Measurements from ENCODE around the gene SOCS3.

Gene SOCS3

DNA sequence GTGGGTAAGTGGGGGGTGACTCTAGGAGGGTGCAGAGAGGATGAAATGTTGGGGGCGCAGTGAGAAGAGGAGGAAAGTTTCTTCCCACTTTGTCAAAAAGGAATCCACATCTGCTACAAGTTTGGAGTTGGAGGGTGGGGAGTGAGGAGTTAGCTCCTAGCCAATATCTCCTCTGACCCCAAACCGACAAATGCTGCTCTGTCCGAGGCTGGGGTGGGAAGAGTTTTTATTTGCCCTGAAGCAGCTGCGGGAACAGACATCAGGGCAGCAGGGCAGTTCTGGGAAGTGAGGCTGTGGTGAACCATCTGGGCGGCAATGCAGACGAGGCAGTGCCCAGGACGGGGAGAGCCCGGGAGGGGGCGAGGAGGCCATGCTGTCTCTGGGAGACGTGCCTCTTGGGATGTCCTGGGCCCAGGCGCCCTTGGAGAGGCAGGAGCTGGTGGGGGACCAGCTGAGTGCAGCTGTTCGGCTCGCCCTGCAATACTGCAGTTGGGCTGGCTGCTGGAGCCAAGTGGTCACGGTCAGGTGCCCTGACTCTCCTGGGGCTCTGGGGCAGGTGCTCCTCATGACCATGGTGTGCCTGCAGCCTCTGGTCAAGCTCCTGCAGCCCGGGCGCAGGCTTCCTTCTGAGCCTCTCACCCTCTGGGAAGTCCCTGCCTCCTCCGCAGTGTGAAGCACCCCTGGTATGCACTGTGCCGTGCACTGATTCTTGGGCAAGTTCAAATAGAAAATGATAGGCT is 6.4 kb upstream of the SOCS3 start:
- no peak for DNase-seq

DNA sequence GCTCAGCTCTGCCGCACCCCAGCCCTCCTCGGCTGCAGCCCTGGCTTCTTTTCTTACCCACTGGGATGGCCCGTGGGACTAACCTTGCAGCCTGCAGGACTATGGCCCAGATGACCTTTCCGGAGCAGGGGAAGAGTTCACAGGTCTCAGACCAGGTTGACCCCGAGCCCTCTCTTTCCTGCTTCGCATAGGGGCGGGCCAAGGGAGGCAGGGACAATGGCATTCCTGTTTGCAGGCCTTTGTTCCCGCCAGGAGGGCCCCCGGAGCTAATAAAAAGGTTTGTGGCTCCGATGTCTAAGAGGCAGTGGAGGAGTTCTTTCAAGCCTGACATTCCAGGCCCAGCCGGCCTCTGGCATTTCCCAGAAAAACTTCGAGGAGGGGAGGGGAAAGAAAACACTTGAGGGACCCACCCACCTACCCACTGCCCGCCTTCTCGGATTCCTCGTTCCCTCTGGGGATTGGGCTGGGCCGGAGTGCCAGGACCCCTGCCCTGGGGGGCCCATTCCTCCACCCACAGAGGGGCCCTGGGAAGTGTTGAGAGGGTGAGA is 5.8 kb upstream of the SOCS3 start:
- no peak for DNase-seq

DNA sequence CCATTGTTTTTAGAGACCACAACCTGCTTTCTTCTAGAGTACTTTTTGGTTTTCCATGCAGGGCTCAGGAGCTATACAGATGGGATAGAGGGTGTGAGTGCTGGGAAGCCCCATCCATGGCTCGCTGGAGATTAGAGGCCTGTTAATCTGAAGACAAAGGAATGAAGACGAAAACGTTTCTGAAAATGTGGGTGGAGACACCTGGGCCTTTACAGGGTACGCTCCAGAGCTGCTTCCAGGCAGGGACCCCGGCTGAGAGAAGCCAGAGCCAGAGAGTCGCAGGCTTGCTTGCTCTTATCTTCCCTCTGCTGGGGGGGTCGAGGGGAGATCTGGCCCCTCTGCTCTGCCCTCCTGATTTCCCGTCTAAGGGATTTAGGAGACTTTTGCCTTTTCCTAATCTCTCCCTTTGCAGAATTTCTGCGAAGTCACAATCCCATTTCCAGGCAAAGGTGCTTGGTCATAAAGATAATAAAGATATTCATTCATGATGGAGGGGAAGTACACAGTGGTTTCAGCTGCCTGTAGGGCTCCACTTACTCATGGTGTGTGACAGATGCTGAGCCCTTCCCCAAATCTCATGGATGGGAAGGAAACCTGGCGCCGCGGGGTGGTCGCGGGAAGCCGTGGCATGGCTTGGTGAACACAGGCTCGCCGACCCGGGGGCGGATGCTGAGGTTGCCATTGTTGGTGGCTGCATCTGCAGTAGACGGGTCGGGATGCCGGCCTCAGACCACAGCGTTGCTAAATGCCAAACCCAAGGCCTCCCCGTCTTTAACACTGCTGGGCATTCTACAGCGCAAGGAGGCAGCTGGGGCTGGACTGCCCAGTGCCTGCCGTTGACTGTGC is 4.8 kb upstream of the SOCS3 start:
- no peak for DNase-seq

DNA sequence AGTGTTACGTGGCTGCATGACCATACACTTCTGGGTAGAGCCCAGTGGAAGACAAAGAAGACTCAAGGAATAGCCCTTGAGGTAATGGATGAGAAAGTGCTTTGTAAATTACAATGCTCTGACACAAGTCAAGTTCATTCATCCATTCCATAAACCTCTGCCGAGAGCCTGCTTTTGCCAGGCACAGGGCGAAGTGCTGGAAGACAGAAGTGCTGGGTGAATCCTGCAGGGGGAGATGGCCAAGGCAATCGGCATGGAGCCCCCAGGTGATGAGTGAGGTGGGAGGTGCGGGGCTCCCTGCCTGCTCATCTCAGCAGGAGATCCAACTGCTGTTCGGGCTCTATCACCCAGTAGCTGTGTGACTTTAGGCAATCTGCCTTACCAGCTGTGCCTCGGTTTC is 2.8 kb upstream of the SOCS3 start:
- DNase-seq: no peak

DNA sequence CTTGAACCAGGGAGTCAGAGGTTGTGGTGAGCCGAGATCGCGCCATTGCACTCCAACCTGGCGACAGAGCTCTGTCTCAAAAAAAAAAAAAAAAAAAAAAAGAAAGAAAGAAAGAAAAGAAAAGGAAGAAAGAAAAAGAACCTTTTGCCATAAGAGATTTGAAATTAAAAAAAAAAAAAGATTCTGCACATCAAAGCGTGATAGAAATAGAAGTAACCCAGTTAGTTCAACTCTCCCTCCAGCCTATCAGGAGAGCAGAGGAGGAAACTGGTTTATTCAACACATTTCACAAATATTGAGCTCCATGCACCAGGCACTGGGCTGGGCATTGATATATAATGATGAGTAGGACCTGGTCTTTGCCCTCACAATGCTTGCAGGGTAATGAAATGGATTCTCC is 2.4 kb upstream of the SOCS3 start:
- DNase-seq: no peak

DNA sequence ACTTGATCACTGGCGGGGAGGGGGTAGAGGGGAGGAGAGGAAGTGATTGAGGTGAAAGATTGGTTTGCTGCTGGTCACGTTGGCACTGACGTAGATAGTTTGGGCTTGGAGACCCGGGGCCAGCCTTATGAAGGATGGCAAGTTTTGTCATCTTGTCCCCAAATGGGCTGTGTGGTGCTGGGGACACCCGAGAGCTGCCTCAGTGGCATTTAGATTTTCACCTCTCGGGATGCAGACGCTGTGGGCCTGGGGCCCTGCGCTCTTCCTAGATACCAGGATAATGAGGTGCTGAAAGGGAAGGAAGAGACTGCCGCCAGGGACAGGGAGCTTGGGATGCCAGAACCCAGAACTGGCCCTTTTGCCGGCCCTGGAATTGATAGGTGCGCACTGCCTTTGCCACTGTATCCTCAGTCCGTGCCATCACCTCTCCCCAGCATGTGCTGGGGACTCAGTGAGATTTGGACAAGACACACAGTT is 1.4 kb upstream of the SOCS3 start:
- DNase-seq: no peak

DNA sequence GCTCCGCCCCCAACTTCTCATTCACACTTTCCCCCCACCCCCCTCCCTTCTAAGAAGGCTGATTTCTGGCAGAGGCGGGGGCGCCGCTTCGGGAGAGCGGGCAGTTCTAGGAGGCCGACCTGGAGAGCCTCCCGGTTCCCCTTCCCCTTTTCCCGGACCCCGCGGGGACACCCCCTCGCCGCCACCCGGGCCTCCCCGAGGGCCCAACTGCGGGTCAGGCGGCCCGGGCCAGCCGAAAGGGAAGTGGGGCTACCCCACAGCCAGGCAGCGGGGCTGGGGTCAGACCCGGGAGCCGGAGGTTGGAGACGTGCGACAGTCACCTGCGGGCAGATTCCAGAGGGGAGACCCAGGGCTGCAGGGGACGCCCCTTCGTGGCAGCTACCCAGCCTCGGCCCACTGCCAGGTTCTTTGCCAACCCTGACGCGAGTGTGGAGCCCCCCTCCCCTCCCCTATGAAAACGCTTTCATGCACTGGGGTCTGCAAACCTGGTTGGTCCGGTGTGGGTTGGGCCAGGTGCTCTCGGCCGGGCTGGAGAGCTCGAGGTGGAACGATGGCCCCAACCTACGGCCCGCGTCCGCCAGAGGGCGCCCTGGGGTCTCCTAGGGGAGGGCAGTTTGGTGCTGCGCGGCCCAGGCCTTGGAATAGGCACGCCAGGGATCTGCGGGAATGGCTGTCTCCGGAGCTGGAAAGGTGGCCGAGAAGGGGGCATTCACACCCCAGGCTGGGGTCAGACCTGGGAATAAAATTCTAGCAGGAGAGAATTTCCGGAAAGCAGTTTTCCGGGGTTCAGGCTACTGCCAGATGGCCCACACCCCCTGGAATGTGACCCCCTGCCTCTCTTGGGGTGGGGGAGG is 721 bp upstream of the SOCS3 start:
- peak; percentile 77 for DNase-seq

DNA sequence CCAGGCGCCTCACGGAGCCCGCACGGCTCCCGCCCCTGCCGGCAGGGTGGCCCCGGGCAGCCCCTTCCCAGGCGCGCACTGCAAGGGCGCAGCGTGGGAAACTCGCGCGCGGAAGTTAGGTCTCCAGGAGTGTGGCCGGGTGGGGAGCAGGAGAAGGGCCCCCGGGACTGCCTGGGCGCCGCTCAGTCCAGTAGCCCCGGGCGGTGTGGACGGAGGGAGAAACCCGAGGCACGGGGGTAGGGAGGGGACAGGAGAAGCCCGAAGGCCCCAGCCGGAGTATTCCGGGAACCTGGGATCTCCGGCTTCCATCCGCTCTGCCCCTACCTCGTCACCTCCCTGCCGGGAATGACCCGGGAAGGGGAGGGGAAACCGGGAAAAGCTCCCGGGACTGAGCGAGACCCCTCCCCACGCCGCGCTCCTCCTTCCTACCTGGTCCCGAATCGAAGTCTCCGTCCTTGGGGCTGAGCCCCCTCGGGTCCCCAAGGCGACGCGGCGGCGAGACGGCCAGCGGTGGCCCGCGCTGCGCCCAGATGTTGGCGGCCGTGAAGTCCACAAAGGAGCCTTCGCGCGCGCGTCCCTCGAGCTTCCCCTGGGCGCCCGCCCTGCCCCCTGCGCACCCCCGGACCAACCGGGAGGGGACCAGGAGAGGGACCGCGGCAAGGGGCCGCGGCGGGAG is 418 bp downstream of the SOCS3 start:
- DNase-seq: no peak

DNA sequence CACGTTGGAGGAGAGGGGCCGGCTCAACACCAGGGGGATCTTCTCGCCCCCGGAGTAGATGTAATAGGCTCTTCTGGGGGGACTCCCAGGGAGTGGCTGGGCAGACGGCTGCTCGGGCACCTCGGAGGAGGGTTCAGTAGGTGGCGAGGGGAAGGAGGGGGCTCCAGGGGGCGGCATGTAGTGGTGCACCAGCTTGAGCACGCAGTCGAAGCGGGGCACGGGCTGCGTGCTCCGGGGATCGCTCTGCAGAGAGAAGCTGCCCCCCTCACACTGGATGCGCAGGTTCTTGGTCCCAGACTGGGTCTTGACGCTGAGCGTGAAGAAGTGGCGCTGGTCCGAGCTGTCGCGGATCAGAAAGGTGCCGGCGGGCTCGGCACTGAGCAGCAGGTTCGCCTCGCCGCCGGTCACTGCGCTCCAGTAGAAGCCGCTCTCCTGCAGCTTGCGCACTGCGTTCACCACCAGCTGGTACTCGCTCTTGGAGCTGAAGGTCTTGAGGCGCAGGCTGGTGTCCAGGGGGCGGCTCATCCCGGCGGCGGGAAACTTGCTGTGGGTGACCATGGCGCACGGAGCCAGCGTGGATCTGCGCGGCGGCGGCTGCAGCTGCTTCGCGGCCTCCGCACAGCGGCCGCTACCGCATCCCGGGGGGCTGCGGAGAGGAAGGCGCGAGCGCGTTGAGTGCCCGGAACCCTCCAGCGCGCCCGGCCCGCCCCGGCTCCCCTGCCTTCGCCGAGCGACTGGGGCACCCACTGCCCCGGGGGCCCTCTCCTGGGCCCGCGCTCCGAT is 1.1 kb downstream of the SOCS3 start:
- DNase-seq: no peak

DNA sequence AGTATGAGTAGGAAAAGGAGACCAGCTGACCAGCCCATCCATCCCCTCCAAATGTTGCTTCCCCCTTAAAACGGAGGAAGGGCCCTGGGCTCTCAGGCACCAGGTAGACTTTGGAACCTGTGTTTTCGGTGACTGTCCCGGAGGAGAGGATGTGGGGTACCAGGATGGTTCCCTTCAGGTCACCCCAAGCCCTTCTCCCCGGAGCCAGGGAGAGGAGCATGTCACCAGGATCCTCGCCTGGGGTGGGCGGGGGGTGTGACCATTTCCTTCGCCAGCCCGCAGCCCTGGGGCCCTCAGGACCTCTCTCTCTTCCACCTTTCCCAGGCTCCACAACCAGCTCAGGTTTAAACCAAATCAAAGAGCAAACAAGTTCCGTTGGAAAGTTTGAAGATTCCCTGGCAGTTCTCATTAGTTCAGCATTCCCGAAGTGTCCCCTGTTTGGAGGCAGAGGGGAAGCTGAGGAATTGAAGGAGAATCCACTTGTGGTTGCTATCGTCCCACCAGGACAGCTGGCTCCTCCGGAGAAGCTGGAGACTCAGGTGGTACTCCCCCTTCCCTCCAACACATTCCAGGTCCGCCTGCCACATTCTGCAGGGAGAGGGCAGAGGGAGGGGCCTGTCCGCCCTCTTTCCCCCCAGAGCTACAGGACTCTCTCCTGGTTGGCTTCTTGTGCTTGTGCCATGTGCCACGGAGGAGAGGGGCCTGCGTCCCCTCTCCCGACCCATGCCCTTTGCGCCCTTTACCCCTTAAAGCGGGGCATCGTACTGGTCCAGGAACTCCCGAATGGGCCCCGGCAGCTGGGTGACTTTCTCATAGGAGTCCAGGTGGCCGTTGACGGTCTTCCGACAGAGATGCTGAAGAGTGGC is 2.0 kb downstream of the SOCS3 start:
- DNase-seq: no peak

DNA sequence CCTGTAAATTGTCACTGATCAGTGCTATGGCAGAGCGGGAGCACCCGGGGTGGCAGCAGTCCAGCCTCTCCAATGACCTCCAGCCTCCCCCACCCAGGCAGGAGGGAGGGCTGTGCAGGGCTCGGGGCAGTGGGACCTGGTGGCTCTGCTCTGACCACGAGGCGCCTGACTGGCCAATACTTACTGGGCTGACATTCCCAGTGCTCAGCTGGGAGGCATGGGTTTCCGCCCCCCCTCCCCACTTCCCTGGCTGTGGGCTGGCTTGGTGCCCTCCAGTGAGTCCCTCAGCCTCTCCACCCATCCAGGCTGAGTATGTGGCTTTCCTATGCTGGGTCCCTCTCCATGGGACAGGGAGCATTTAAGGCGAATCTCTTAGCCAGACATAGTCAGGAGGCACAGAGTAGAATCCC is 2.7 kb downstream of the SOCS3 start:
- no peak for DNase-seq

DNA sequence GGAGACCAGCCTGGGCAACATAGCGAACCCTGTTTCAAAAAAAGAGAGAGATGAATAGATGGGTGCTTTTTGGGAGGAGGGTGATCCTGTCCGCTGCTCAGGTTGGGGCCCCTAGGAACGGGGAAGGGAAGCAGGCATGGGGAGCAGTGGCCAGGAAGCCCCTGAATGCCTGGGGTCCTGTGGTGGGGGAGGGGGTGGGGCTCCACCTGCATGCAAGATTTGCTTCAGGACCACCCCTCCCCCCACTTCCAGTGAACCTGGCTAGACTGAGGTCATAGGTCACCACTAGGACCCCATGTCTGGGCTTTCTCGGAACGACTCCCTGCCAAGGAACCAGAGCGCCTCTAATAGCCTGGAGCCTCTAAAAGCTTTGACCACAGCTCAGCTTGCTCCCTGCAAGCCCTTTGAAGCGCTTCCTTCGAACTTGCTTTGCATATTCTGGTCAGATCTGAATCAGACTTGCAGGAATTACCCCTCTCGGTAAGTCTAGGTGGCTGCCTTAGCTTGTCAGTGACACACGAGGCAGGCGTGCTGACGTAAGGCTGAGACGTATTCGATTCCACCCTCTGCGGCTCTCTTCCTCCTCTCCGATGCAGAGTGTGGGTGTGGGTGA is 3.7 kb downstream of the SOCS3 start:
- DNase-seq: no peak

DNA sequence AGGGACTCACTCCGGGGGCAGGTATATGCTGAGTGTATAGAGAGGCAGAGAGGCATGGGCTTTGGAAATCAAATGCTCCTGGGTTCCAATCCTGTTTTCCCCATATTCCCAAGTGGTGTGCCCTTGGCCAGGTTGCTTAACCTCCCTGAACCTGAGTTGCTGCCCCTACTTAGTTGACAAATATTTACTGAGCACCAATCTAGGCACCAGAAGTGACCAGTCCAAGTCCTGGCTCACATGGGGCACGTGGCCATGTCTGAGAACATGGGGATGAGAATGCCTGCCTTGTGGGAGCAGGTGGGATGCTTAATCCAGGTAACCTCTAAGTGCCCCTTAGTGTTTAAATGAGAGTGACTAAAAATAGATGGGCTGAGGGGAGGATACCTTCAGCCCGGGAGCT is 4.2 kb downstream of the SOCS3 start:
- no peak for DNase-seq

DNA sequence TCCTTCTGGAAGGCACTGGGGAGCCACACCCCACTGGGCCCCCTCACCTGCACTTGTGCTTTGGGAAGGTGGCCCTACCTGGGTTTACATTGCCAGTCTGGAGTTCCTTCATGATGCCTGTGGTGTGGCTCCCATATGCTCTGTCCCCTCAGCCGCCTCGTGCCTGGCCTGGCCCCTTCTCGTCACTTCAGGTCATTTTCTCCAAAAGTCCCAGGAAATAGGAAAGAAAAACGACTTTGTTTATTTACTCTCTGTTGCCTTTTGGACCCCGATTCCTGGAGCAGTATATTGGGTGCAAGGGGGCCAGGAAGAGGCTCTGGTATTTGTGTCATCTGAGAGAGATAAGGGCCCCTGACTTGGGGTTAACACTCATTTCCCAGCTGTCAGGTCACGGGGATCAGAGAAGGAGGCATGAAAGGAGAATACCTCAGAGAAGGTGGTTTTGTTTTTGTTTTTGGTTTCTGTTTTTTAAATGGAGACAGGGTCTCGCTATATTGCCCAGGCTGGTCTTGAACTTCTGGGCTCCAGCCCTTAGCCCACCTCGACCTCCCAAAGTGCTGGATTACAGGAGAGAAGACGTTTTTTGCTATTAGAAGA is 4.7 kb downstream of the SOCS3 start:
- no peak for DNase-seq

DNA sequence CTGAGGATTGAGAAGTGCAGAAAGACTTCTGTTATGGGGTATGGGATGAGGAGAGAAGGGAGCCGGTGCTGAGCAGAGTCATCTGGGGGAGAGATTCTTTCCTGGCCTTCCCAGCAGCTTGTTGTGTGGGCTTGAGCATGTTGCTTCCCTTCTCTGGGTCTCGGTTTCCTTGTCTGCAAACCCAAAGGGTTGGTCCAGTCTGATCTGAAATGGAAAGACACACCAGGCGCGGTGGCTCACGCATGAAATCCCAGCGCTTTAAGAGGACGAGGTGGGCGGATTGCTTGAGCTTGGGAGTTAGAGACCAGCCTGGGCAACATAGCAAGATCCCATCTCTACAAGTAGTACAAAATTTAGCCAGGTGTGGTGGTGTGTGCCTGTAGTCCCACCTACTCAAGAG is 6.0 kb downstream of the SOCS3 start:
- no peak for DNase-seq

DNA sequence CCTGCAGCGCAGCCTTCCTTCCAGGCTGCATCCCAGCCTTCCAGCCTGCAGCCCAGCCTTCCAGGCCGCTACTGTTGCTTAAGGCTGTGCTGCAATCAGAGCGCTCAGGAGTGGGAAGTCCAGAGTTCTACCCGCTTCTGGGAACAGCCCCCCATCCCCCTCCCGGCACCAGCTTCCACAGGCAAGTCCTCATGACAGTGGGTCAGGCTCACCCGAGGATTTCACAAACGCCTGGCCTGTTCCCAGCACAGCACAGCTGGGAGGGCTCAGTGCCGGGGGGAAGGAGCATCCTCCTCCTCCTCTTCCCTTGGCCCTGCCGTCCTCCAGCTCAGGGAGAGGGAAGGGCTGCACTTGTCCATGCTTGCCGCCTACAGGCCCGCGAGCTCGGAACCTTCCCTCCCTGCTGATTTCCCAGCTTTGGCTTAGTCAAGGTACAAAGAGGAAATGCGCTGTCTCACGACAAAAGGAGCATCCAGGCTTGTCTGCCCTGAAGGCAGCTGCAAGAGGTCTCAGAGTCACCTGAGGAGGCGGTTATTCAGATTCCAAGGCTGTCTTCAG is 8.3 kb downstream of the SOCS3 start:
- DNase-seq: no peak

DNA sequence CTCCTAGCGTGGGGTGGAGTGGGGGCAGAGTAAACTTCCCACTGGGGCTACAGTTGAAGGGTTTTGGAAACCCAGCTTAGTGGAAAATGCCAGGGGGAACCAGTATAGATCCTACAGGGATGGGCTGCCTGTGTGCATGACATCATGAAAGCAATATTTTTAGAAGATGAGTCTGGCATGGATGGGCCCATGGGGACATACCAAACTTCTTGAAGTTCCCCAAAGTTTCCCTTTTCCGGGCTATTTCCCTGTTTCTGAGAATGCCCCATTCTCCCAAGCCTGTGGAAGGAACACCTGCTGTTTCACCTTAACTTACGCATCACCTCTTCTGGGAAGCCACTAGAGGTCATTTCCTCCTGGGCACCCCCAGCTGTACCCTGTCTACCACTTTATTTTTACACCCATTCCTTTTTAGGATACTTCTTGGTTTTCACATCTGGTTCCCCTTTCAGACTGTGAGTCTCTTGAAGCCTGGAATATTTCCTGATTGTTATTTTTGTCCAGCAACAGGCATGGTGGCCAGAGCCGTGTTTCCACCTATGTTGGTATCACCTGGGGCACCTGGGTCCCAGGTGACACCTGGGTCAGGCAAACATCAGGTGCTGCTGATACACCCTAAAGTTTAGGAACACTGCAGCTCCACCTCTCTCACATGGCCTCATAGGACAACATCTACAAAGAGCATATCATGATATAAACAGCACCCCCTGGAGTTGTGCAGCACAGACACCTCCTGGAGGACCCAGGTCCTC is 9.8 kb downstream of the SOCS3 start:
- DNase-seq: no peak

DNA sequence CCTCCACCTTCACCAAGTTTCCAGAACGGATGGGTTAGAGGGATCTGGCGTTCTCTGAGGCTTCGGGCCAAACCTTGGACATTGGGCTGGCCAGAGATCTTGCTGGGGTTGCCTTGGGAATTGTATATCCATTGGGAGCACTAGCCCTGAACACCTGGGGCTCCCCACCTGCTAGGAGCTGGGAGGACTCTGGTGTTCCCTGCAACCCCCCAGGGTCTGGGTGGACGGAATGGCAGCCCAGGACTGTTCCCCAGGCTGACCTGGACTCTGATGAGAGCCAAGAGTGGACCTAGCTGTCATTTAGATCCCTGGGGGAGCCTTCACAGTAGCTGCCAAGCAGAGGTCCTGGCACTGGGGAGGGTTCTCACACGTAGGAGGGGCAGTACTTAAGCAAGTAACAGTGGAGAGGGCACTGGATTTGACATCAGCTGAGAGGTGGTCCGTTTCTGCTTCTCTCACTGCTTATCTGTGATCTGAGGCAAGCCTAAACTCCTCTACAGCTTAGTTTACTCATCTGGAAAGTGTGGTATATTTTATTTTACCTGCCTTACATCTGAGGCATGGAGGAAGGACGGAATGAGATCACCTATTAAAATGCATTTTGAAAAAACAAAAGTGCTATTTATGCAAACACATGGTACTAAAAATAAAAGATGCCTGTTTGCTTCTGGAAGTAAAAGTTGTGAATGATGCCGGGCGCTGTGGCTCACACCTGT is 11.7 kb downstream of the SOCS3 start:
- DNase-seq: no peak
